LNCAP (cell line): ENCODE results near the gene PSMD1.

Source experiments
- TF ChIP-seq, protein P1 (sequence below): fragments of 450-650 bp; IDR thresholded peaks from 2 replicates; pipeline ENCODE4 v1.5.1; 2017; ENCODE audit warnings: mild to moderate bottlenecking

Gene PSMD1

DNA sequence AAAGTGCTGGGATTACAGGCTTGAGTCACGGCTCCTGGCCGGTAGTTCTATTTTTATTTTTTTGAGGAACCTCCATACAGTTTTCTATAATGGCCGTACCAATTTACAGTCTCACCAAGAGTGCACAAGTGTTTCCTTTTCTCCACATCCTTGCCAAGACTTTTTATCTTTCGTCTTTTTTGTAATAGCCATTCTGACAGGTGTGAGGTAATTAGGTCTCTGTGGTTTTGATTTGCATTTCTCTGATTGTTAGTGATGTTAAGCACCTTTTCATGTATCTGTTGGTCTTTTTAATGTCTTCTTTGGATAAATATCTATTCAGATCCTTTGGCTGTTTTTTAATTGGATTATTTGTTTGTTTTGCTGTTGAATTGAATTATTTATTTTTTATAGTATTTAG lies 151.1 kb downstream of the PSMD1 start:
- TF ChIP-seq, protein P1, sequence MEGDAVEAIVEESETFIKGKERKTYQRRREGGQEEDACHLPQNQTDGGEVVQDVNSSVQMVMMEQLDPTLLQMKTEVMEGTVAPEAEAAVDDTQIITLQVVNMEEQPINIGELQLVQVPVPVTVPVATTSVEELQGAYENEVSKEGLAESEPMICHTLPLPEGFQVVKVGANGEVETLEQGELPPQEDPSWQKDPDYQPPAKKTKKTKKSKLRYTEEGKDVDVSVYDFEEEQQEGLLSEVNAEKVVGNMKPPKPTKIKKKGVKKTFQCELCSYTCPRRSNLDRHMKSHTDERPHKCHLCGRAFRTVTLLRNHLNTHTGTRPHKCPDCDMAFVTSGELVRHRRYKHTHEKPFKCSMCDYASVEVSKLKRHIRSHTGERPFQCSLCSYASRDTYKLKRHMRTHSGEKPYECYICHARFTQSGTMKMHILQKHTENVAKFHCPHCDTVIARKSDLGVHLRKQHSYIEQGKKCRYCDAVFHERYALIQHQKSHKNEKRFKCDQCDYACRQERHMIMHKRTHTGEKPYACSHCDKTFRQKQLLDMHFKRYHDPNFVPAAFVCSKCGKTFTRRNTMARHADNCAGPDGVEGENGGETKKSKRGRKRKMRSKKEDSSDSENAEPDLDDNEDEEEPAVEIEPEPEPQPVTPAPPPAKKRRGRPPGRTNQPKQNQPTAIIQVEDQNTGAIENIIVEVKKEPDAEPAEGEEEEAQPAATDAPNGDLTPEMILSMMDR: no peak

- TF ChIP-seq, protein P1: no peak
Measured at GRCh38 chr2:231210782-231211181, 154.1 kb downstream of the PSMD1 start.

GRCh38 chr2:231211486-231211885 lies 154.8 kb downstream of the PSMD1 start:
- TF ChIP-seq, protein P1: no peak

DNA sequence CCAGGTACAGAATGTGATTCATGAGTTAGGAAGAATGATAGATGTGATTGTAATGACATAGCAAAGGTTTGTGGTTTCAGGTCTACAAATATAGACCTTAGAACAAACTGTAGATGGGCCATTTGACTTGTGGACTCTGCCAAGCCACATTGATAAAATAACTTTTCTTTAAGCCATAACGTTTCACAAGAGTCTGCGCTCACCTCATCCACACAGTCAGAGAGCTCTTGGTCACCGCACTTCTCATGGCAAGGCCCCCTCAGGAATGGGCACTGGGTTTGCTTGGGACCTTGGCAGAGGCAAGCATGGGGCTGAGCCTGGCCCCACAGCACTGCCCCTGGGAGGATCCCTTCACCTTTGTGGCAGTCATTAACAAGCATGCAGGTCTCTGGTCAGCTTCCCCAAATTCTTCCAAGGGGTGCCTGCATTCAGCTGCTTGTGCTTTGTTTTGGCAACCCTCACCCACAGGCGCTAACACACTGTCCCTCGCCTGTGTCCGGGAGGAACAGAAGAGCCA lies 155.7 kb downstream of the PSMD1 start:
- TF ChIP-seq, protein P1: no peak

- TF ChIP-seq, protein P1: no peak
Measured at GRCh38 chr2:231213931-231214642, 157.4 kb downstream of the PSMD1 start.

GRCh38 chr2:231218366-231218765 lies 161.7 kb downstream of the PSMD1 start:
- TF ChIP-seq, protein P1: no peak

- TF ChIP-seq, protein P1: no peak
Measured at GRCh38 chr2:231219289-231219688, 162.6 kb downstream of the PSMD1 start.
